HG03097 (cell line): ENCODE results near the gene JPH2.

ENCODE experiments used
- ATAC-seq: cut with Tn5 transposase; IDR thresholded peaks from one replicate; pipeline ENCODE4 v1.9.1; 2021; ENCODE audit not compliant: unreplicated experiment, low FRiP score

Gene JPH2

DNA sequence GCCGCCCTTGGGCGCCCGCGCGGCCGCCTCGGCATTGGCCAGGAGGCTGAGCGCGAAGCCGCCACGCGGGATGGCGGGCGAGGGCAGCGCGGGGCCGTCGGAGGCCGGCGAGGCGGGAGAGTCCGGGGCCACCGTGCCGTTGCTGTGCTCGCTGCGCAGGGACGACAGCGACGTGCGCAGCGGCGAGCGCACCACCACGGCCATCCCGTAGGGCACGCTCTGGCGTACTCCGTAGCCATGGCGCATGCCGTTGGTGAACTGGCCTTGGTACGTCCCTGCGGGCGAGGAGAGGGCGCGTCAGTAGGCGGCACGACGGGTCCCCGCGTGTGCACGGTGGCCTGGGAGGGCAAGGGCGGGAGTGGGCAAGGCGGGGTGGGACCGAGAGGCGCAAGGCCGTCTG, 26.9 kb downstream of the JPH2 start:
- ATAC-seq = no peak

- no peak for ATAC-seq
Observed at GRCh38 chr20:44159711-44160110, 27.3 kb downstream of the JPH2 start.

DNA sequence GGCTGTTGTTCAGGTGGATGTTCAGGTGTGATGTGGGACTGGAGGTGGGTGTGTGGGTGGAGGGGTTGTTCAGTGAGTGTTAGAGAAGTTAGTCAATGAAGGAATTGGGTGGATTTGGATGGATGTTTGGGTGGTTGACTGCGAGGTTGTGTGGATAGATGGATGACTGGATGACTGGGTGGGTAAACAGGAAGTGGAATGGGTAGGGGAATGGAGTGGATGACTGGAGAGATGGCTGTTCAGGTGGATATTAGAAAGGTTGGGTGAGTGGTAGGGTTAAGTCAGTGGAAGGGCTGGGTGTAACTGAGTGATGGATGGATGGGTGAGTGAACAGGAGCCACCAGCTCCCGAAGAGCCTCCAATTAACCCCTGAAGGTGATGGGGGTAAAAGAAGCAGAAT, 27.9 kb downstream of the JPH2 start:
- ATAC-seq = no peak

- ATAC-seq = no peak
Observed at GRCh38 chr20:44157061-44157460, 29.9 kb downstream of the JPH2 start.

DNA sequence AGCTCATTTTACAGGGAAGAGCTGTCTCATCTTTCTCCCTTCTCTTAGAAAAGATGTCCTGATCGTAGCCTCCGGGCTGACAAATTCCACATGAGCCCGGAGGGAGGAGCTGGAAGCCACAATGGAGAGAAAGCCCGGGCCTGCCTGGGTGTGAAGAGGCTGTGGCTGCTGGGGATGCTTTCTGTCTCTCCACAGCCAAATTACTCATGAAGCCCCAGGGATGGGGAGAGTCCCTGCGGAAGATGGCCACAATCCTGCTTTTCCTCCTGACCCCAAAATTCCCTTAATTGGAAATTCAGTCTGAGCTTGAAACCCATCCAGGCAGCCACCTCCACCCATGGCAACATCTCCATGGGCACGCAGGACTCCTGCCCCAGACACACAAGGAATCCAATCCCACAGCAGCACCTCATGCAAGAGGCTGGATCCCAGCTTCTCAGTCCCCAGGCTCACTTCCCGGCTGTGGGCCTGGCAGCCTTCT, 32.4 kb downstream of the JPH2 start:
- no peak for ATAC-seq

GRCh38 chr20:44153636-44154043, 33.3 kb downstream of the JPH2 start:
- ATAC-seq = no peak

DNA sequence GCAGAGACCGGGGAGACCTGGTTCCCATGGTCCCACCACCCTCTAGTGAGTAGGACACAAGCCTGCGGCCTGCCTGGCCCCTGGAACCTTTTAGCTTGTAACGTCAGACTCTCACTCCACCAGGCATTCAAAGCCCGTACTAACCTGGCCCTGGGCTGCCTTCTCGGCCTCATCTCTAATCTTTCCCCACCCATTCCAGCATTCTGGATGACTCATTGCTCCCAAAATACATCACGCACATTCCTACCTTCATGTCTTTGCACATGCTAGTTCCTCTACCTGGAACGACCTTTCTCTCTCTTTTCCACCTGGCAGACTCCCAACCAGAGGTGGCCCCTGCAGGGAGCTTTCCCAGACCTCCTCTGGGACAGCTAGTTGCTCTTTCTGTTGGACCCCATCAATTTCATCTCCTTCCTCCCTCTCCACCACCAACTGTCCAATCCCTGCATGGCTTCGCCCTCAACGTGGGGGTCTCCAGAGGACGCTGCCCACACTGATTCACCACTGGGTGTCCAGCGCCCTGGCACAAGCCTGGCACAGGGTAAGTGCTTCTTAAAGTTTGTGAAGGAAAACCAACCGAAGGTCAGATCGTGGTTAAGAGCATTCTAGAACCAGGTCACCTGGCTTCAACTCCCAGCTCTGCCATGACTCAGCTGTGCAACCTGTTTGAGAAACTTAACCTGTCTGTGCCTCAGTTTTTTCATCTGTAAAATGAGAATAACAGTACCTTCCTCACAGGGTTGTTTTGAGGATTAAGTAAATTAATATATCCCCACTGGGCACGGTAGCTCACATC, 35.2 kb downstream of the JPH2 start:
- no peak for ATAC-seq

DNA sequence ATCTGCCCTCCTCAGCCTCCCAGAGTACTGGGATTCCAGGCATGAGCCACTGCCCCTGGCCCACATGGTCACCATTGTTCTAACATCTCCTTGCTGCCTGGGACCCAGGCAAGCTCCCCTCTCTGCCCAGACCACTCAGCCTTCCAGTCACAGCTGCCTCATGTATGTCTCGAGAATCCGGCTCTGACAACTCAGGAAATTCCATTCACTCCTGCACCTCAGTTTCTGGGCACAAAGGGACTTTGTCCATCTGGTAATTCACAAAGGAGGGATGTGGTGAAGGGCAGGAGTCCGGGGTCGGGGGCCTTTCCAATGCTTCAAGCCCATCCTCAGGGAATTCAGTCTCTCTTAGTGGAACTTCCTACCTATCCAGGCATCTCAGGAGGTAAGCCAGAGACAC, 40.7 kb downstream of the JPH2 start:
- no peak for ATAC-seq

DNA sequence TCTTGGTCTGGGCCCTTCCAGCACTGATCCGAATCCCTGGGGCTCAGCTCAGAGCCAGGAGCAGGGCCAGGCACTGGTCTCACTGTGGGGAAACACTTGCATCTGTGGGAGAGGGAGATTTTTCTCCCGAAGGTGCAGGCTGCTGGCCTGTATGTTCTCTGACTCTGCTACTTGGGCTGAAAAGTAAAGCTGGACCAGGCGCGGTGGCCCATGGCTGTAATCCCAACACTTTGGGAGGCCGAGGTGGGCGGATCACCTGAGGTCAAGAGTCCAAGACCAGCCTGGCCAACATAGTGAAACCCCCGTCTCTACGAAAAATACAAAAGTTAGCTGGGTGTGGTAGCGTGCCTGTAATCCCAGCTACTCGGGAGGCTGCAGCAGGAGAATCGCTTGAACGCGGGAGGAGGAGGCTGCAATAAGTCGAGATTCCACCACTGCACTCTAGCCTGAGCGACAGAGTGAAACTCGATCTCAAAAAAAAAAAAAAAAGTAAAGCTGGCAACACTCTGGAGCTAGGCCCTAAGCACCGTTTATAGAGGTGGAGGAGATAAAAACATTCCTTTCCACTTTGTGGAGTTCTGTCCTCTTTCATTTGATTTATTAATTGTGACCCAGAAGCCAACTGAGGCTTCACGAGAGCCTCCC, 41.7 kb downstream of the JPH2 start:
- ATAC-seq = no peak

DNA sequence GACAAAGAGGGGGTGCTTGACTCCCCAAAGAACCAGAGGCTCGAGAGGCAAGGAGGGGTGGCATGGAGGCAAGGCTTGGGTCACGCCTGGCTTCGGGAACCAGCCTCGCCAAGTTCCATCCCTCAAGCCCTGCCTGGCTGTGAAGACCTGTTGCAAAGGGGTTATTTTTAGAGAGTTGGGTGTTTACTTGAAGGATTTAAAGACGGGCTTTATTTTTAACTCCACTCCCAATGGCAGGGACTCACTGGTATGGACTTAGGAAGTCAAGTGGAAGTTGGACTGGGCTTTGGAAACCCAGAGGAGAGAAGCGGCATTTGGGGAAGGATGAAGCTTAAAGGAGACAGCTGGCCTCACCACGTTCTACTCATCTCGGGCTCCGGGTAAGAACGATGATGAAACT, 43.1 kb downstream of the JPH2 start:
- no peak for ATAC-seq

GRCh38 chr20:44142413-44142812, 44.6 kb downstream of the JPH2 start:
- ATAC-seq = no peak

GRCh38 chr20:44141873-44142272, 45.1 kb downstream of the JPH2 start:
- ATAC-seq = no peak

- no peak for ATAC-seq
Observed at GRCh38 chr20:44138867-44139266, 48.1 kb downstream of the JPH2 start.

DNA sequence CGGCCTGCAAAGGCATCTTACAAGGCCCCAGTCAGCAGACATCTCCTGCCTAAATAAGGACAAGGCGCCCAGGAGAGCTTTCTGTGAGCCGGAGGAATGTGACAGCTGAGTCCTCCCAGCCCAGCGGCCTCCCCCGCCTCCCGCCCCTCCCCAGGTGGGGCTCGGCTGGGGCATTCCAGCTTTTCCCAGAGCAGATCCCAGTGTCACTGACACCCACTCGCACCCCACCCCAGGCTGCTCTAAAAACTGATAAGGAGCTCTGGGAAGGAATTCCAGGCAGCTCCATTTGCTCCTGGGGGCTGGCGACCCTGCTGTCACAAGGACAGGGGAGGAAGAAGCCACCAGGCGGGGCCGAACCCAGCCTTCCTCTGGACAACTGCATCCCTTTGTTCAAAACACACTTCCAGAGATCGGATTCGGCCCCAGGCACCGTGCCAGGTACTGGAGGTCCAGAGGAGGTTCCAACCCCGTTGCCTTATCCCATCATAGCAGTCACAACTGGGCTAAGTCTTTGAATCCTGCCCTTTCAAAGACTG, 49.7 kb downstream of the JPH2 start:
- no peak for ATAC-seq

DNA sequence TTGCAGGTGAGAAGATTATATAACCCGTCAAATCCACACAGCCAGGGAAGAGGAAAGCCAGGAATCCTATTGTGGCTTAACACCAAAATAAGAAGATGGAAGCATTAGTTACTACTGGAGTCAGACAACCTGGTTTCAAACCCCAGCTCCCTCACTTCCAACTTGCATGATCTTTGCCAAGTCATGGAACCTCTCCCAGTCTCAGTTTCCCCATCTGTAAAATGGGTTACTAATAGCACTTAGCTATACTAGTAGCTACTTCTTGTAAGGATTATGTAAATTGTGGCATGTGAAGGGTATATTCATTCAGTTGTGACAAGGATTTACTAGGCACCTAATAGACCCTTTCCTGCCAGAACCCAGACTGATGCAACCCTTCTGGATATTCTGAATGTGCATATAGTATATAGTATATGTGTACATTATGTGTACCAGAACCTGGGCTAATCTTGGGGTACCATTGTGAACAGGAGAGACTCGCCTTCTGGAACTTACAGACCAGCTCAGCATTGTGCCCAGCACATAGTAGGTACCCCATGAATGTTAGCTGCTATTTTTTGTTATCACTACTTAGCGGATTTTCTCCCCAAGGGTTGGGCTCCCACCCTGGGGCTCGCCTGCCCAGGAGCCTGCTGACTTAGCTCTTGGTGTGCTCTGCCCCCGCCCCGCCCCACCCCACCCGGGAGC, 50.3 kb downstream of the JPH2 start:
- no peak for ATAC-seq

GRCh38 chr20:44135417-44136204, 51.4 kb downstream of the JPH2 start:
- no peak for ATAC-seq

GRCh38 chr20:44135012-44135412, 52.0 kb downstream of the JPH2 start:
- ATAC-seq = no peak

- ATAC-seq = no peak
Observed at GRCh38 chr20:44133424-44133823, 53.6 kb downstream of the JPH2 start.

- ATAC-seq = no peak
Observed at GRCh38 chr20:44131704-44132103, 55.3 kb downstream of the JPH2 start.

- no peak for ATAC-seq
Observed at GRCh38 chr20:44129911-44130718, 56.9 kb downstream of the JPH2 start.
